Measurements from ENCODE around the gene NTRK2. TPM values are rescaled to one million over a fixed set of nuclear protein-coding genes. Genes with fewer than 3 reads are reported as not detected.

Gene NTRK2
- polyA plus RNA-seq, 1 donor (not counting 4 experiments of a cell fraction or from before 2014, with no cell fraction given), result 0.08 TPM

- Histone ChIP-seq H3K4me3 (ENCODE audit: control insufficient read depth in 2 of 3, extremely low read depth in 1 of 3, insufficient read depth in 2 of 3, low read depth in 1 of 3, low read length in 3 of 3) (no peak overlapping the region), H3K27me3 (ENCODE audit: control insufficient read depth, extremely low read depth, insufficient read depth, low read length) (no peaks in the 10 kb centered on the region), H4K20me1 (ENCODE audit: control insufficient read depth, extremely low read depth, insufficient read depth, low read length) (no peaks in the 10 kb centered on the region), H3K4me2 (ENCODE audit: control insufficient read depth, extremely low read depth, insufficient read depth, low read depth, low read length) (no peak overlapping the region), H3K4me1 (ENCODE audit: control insufficient read depth, extremely low read depth, insufficient read depth, low read length) (peaks cover 12% of the 10 kb centered on the region), H3K36me3 (ENCODE audit: control insufficient read depth in 2 of 2, extremely low read depth in 1 of 2, insufficient read depth in 2 of 2, low read length in 2 of 2) (no peaks in the 10 kb centered on the region), H3K79me2 (ENCODE audit: control insufficient read depth, insufficient read depth, low read length) (no peaks in the 10 kb centered on the region), H3K27ac (ENCODE audit: control insufficient read depth, insufficient read depth, low read length) (no peak overlapping the region), H3K9me1 (ENCODE audit: control insufficient read depth, extremely low read depth, insufficient read depth, low read length) (no peaks in the 10 kb centered on the region), H3K9me3 (ENCODE audit: control insufficient read depth, low read depth, low read length) (no peaks in the 10 kb centered on the region), H2AFZ (ENCODE audit: control insufficient read depth, low read length) (no peak overlapping the region), H3K9ac (ENCODE audit: control insufficient read depth, extremely low read depth, insufficient read depth, low read length) (no peak overlapping the region)
- DNase-seq (ENCODE audit: low read depth, low spot score) (no peak), FAIRE-seq (no peak)
- dilution Hi-C loops (cut with MboI; ENCODE audit: extremely low pct_ligation_motif_present, low sequenced_read_pairs), result no loop called here
- TF ChIP-seq EZH2 (IDR thresholded peaks at IDR 0.05; ENCODE audit: low read length), result no peak
- TF ChIP-seq CTCF (optimal IDR thresholded peaks at IDR 0.05 in 1 of 3, IDR thresholded peaks at IDR 0.05 in 1 of 3, conservative IDR thresholded peaks at IDR 0.05 in 1 of 3; ENCODE audit: extremely low read depth in 1 of 3, insufficient read depth in 2 of 3, low read length in 3 of 3), result no peak
These were observed 205.7 kb downstream of the NTRK2 start for GRCh38 chr9:84875193-84875592.

GRCh38 chr9:84879631-84880030, 210.1 kb downstream of the NTRK2 start:
- DNase-seq (ENCODE audit: low read depth, low spot score) (no peak), FAIRE-seq (no peak)
- no peaks in the 10 kb centered on the region for H3K9me1 ChIP-seq (ENCODE audit: control insufficient read depth, extremely low read depth, insufficient read depth, low read length)
- no peaks in the 10 kb centered on the region for H3K79me2 ChIP-seq (ENCODE audit: control insufficient read depth, insufficient read depth, low read length)
- dilution Hi-C loops (cut with MboI; ENCODE audit: extremely low pct_ligation_motif_present, low sequenced_read_pairs), result no loop called here
- no peaks in the 10 kb centered on the region for H3K36me3 ChIP-seq (ENCODE audit: control insufficient read depth in 2 of 2, extremely low read depth in 1 of 2, insufficient read depth in 2 of 2, low read length in 2 of 2)
- H3K9me3 ChIP-seq (ENCODE audit: control insufficient read depth, low read depth, low read length), result no peaks in the 10 kb centered on the region
- H2AFZ ChIP-seq (ENCODE audit: control insufficient read depth, low read length), result no peak overlapping the region
- H3K4me2 ChIP-seq (ENCODE audit: control insufficient read depth, extremely low read depth, insufficient read depth, low read depth, low read length), result no peak overlapping the region
- H3K4me1 ChIP-seq (ENCODE audit: control insufficient read depth, extremely low read depth, insufficient read depth, low read length), result no peaks in the 10 kb centered on the region
- no peaks in the 10 kb centered on the region for H4K20me1 ChIP-seq (ENCODE audit: control insufficient read depth, extremely low read depth, insufficient read depth, low read length)
- no peak overlapping the region for H3K9ac ChIP-seq (ENCODE audit: control insufficient read depth, extremely low read depth, insufficient read depth, low read length)
- H3K27ac ChIP-seq (ENCODE audit: control insufficient read depth, insufficient read depth, low read length), result no peak overlapping the region
- H3K4me3 ChIP-seq (ENCODE audit: control insufficient read depth in 2 of 3, extremely low read depth in 1 of 3, insufficient read depth in 2 of 3, low read depth in 1 of 3, low read length in 3 of 3), result no peak overlapping the region
- H3K27me3 ChIP-seq (ENCODE audit: control insufficient read depth, extremely low read depth, insufficient read depth, low read length), result no peaks in the 10 kb centered on the region
- no peak for TF ChIP-seq EZH2 (IDR thresholded peaks at IDR 0.05; ENCODE audit: low read length)
- TF ChIP-seq CTCF (optimal IDR thresholded peaks at IDR 0.05 in 1 of 3, IDR thresholded peaks at IDR 0.05 in 1 of 3, conservative IDR thresholded peaks at IDR 0.05 in 1 of 3; ENCODE audit: extremely low read depth in 1 of 3, insufficient read depth in 2 of 3, low read length in 3 of 3), result no peak
